ENCODE results near the gene SYF2.

SYF2 gene

DNA sequence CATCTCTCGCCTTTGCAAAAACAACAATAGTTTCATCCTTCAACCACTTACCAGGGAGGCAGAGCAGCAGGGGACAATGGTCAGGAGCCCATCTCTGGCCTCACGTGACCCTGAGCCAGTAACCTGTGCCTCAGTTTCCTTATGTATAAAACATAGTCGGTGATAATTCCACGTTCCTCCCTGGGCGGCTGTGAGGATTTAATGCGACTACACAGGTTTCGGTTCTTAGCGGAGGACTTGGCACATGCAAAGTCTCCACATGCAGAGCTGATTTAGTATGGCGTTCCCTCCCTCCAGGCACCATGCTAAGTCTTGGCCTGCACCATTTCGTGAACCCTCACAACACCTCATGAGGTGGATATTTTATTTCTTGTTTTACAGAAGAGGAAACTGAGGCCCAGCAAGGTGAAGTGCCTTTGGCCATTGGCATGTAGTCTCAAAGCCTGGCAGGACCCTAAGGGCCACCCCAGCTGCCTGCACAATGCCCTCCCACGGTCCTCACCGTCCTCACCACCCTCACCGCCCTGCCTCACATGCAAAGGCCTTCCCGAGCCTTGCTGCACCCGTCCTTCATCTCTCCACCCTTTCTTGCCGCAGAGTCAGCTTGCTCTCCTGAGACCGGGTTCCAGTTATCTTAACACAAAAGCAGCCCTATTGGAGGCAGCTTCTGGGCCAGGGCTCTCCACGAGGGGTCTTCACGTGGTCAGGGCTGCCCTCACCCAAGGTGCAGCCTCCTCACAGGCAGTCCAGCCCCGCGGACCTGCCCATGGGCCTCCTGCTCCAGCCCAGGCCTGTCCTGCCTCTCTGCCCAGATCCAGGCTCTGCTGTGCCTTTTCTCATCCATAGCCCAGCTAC is 48.9 kb downstream of the SYF2 start:
- no peak for DNase-seq

DNA sequence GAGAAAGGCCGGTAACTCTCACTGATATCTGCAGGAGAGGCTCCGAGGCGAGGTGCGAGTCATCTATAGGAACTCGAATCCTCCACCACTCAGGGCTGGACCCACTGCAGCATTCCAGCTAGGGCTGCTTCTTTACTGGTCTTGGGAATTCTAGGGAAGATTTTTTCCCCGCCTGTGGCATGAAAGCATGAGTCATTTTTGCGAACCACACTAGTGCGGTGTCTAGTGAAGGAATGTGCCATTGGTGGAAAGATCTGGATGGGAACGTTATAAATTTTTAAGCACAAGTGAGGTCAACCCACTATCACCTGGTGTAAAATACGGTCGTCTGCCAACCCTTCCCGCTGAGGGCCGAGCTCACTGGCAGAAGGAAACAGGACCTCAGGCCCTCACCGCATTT is 49.7 kb downstream of the SYF2 start:
- DNase-seq: no peak

DNA sequence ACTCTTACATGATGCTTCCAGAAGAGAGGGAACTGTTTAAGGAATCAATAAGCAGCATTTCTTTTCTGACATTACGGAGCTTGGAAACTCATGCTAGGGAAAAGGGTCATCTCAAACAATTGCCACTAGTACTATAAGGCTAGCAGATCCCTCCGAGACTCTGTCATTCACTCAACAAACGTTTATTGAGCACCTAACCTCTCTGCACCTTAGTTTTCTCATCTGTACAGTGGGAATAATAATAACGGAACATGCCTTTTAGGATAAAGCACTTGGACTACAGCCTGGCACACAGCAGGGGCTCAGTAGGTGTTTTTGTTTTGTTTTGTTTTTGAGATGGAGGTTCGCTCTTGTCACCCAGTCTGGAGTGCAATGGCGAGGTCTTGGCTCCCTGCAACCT is 51.3 kb downstream of the SYF2 start:
- DNase-seq: no peak

DNA sequence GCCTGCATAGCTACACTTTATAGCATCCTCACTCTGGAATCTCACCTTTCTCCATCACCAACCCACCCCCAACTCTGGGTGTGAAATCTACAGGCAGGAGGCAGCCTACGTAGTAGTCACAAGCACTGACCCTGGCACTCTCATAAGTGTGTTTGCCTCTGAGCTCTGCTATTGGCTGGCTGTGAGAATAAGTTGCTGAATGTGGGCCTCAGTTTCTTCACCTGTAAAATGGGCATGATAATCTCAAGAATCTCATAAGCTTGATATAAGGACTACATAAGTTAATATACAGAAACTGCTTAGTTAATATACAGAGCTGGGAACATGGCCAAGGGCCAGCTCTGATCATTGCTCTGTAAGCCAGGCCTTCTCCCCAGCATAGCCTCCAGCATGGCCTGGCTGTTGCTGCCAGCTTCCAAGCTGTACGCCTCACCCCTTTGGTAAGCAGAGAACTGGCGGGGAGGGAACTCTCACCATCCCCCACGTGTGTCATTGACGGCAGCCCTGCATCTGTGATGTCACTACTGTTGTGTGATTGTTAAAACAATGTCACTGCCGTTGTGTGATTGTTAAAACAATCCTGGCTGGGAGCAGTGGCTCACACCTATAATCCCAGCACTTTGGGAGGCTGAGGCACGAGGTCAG is 53.3 kb downstream of the SYF2 start:
- DNase-seq: no peak

DNA sequence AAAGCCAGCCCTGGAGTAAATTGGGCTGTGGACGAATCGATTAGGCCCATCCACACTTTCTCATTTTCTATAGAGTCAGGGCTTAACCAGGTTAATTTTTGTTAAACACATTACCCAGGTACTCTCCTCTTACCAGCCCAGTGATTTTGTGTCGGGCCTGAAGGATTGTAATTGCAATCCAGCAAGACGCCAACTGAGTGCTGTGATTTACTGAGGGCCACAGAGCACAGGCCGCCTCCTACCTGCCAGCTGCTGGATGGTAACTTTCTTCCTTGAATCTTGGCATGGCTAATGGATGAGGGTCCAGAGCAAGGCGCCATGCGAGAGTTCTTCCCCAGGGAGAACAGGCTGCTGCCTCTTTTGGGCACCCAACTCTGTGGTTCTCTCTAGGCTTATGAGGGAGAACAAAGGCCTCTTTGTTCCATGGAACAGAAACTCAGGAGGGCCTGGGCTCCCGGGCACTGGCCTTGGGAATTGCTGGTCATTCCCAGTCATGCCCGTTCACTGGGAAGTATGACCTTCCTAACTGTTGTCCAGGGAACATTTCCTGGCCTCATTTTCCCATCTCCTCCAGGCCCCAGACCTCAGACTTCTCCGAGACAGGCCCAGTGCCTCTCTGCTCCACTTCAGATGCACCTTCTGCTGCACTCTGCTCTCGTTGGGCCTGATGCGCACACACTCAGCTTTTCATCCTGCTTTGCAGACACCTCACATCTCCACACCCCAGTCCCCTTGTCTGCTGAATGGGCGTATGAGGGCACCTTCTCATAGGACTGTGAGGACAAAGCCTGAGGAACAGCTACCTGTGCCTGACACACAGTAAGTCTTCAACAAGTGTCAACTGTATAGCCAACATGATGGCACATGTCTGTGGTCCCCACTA is 57.3 kb downstream of the SYF2 start:
- no peak for DNase-seq

DNA sequence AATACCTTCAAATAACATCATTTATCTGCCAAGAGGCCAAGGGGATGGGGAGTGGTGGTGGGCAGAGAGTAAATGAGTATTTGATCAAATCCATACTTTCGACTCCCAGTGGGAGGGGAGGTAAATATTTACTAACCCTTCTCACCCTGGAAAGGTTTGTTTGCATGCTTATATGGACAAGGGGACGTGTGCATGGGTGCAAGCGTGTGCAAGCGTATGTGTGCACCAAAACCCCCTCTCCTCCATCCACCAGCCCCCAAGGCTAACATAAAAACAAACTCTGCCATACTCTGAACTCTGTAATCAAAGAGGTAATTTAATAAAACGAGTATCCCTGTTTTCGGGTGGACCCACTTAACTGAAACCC is 58.0 kb downstream of the SYF2 start:
- DNase-seq: no peak

DNA sequence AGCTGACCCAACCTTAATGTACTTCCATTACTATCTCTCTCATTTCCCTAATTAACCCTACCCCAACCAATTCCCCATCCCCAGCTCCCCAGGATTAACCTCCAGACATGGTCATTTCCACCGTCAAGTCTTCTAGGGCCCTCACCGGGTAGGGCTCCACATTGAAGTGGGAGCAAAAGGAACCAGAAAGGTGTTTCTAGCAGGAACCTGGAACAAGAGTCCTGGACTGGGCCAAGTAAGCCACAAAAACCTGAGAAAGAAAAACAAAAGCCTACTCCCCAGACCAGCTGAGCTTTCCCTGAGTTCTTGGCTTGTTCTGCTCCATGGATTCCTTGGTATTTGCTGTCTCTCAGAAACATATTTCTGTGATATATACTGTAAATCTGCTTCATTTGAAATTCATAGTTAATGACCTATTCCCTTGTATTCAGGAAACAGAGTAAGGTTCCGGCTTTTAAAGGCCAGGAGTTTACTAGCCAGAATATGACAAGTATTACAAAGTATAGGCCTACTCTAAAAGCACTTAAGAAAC is 58.4 kb downstream of the SYF2 start:
- DNase-seq: no peak

All from T-helper 2 cell (primary cell).